Hepatocyte (in vitro differentiated cells): Measurements from ENCODE around the gene EFCAB9. TPM values are rescaled to one million over a fixed set of nuclear protein-coding genes. Genes with fewer than 3 reads are reported as not detected.

Experiments used
- DNase-seq: peaks from one replicate; pipeline ENCODE4 v3.0.0-alpha.2; 2016; ENCODE audit warnings: low spot score
- H2AFZ ChIP-seq: fragments of 200-600 bp; sonication (generic); 2 replicates; pipeline ENCODE4 v1.6.0; 2016; ENCODE audit warnings: antibody characterized with exemption, mild to moderate bottlenecking
- H3K27ac ChIP-seq: fragments of 200-600 bp; sonication (generic); 2 replicates; pipeline ENCODE4 v1.5.1; 2016; ENCODE audit warnings: mild to moderate bottlenecking
- H3K27me3 ChIP-seq: fragments of 200-600 bp; sonication (generic); 2 replicates; pipeline ENCODE4 v1.6.1; 2016
- H3K36me3 ChIP-seq: fragments of 200-600 bp; sonication (generic); replicated peaks from 2 replicates; pipeline ENCODE4 v1.5.1; 2016; ENCODE audit warnings: low read depth; ENCODE audit not compliant: insufficient read depth
- H3K4me1 ChIP-seq: fragments of 200-600 bp; sonication (generic); 2 replicates; pipeline ENCODE4 v1.5.1; 2016; ENCODE audit warnings: mild to moderate bottlenecking, moderate library complexity; ENCODE audit not compliant: insufficient read depth
- H3K4me2 ChIP-seq: fragments of 200-600 bp; sonication (generic); 2 replicates; pipeline ENCODE4 v1.6.0; 2016
- H3K4me3 ChIP-seq: fragments of 200-600 bp; sonication (generic); 2 replicates; pipeline ENCODE4 v1.5.1; 2016; ENCODE audit warnings: mild to moderate bottlenecking
- H3K79me2 ChIP-seq: fragments of 200-600 bp; sonication (generic); 2 replicates; pipeline ENCODE4 v1.6.0; 2017; ENCODE audit warnings: mild to moderate bottlenecking
- H3K9me2 ChIP-seq: fragments of 200-600 bp; sonication (generic); replicated peaks from 2 replicates; pipeline ENCODE4 v1.6.0; 2017; ENCODE audit warnings: mild to moderate bottlenecking; ENCODE audit not compliant: insufficient read depth
- H3K9me3 ChIP-seq: fragments of 200-600 bp; sonication (generic); 2 replicates; pipeline ENCODE4 v1.5.1; 2016; ENCODE audit warnings: low read depth, mild to moderate bottlenecking
- H4K20me1 ChIP-seq: fragments of 200-600 bp; sonication (generic); 2 replicates; pipeline ENCODE4 v1.6.0; 2016; ENCODE audit warnings: mild to moderate bottlenecking; ENCODE audit not compliant: insufficient read depth, poor library complexity, severe bottlenecking
- CTCF ChIP-seq: fragments of 200-600 bp; sonication (generic); IDR thresholded peaks from 2 replicates; pipeline ENCODE4 v1.5.1; 2016; ENCODE audit warnings: antibody characterized with exemption, mild to moderate bottlenecking; ENCODE audit not compliant: poor library complexity
- EZH2 ChIP-seq: fragments of 200-600 bp; sonication (generic); IDR thresholded peaks from 2 replicates; pipeline ENCODE4 v1.6.1; 2016; ENCODE audit warnings: antibody characterized with exemption, mild to moderate bottlenecking, borderline replicate concordance
- EZH2phosphoT487 ChIP-seq: fragments of 200-600 bp; sonication (generic); IDR thresholded peaks from one replicate; pipeline ENCODE4 v1.6.1; 2018; ENCODE audit warnings: antibody characterized with exemption, mild to moderate bottlenecking, low read depth, moderate library complexity; ENCODE audit not compliant: unreplicated experiment, severe bottlenecking
- WGBS: methylation state at CpG from one replicate; pipeline ENCODE4 v1.1.6; 2016; ENCODE audit warnings: low lambda C conversion rate; ENCODE audit errors: missing lambda C conversion rate; 5-methylcytosine and 5-hydroxymethylcytosine counted together
- polyA plus RNA-seq: library from polyadenylated mRNA; unstranded; fragments of >200 nt; fragmentation: Nextera tagmentation; extraction: Ambion mirVana; gene quantifications from 2 replicates; pipeline ENCODE4 v1.2.1, GENCODE V29; 2016
- total RNA-seq: library from RNA; depleted of rRNA; stranded (reverse); fragments of >200 nt; gene quantifications from 2 replicates; pipeline ENCODE4 v1.2.3, GENCODE V29; 2014

EFCAB9 gene
- total and polyA plus RNA-seq, 2 experiments from 2014 or later: not detected

GRCh38 chr5:172186114-172186695, 7.8 kb upstream of the EFCAB9 start:
- no peak for DNase-seq
- H3K4me3 ChIP-seq: no peak overlapping the region
- no peak overlapping the region for H2AFZ ChIP-seq
- TF ChIP-seq EZH2phosphoT487 (no peak), EZH2 (no peak), CTCF (no peak)
- H3K9me3 ChIP-seq: no peaks in the 10 kb centered on the region
- H4K20me1 ChIP-seq: no peaks in the 10 kb centered on the region
- H3K4me2 ChIP-seq: peak overlapping the region; percentile 97
- no peaks in the 10 kb centered on the region for H3K27me3 ChIP-seq
- H3K79me2 ChIP-seq: peaks cover 38% of the 10 kb centered on the region
- no peaks in the 10 kb centered on the region for H3K9me2 ChIP-seq
- no peak overlapping the region for H3K27ac ChIP-seq
- H3K36me3 ChIP-seq: no peaks in the 10 kb centered on the region
- peaks cover 6% of the 10 kb centered on the region for H3K4me1 ChIP-seq
- 93% methylated on average over 13 of the region's 13 CpGs for WGBS

GRCh38 chr5:172187118-172188032, 6.6 kb upstream of the EFCAB9 start:
- Histone ChIP-seq H3K27ac (peak overlapping the region; percentile 83), H3K79me2 (peaks cover 32% of the 10 kb centered on the region), H3K4me2 (peak overlapping the region; percentile 97), H2AFZ (peak overlapping the region; percentile 79), H3K9me2 (no peaks in the 10 kb centered on the region), H3K4me3 (peak overlapping the region; percentile 88), H3K9me3 (no peaks in the 10 kb centered on the region), H3K4me1 (peaks cover 6% of the 10 kb centered on the region), H3K36me3 (no peaks in the 10 kb centered on the region), H3K27me3 (no peaks in the 10 kb centered on the region), H4K20me1 (no peaks in the 10 kb centered on the region)
- WGBS: under 1% methylated on average over 55 of the region's 66 CpGs
- peak; percentile 82 for DNase-seq
- no peak for TF ChIP-seq EZH2phosphoT487
- TF ChIP-seq EZH2: no peak
- no peak for TF ChIP-seq CTCF

GRCh38 chr5:172188033-172188892, 5.7 kb upstream of the EFCAB9 start, which contains the start of gene STK10:
TSS of gene STK10 (minus strand) at chr5:172188224. CDS start at chr5:172188042, 182 bp downstream.
- Histone ChIP-seq H3K27me3 (no peaks in the 10 kb centered on the region), H3K4me2 (peak within 1 kb of the TSS; percentile 97), H3K4me3 (peak within 1 kb of the TSS; percentile 88), H3K27ac (peak within 1 kb of the TSS; percentile 83), H4K20me1 (no peaks in the 10 kb centered on the region), H3K9me3 (no peaks in the 10 kb centered on the region), H3K4me1 (peaks cover 6% of the 10 kb centered on the region), H3K36me3 (no peaks in the 10 kb centered on the region), H3K79me2 (peaks cover 26% of the 10 kb centered on the region), H3K9me2 (no peaks in the 10 kb centered on the region), H2AFZ (peak within 1 kb of the TSS; percentile 79)
- peak; percentile 95 for DNase-seq
- WGBS: under 1% methylated on average over 62 of the region's 102 CpGs
- TF ChIP-seq CTCF (peak; percentile 91), EZH2 (no peak), EZH2phosphoT487 (no peak)
